ENCODE results near the gene DNAH2.

DNA sequence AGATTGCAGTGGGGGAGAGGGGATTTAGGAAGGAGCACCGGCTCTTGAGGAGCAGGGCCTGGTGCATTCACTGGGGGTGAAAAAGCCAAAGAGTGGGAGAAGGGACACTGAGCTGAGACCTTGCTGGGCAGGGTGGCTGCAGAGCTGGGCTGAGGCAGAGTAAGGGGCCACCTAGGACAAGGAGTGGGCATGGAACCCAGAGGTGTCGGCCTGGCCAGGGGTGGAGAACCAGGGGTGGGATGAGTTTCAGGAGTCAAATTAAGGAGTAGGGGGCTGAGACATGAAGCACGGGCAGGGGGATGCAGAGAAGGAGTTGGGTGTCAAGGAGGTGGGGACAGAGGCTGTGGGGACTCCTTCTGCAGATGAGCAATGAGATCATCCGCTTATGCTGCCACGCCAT lies 20.1 kb downstream of the DNAH2 start:
- TF ChIP-seq POLR2AphosphoS5 (IDR thresholded peaks at IDR 0.05), result no peak
- TF ChIP-seq, protein P1, sequence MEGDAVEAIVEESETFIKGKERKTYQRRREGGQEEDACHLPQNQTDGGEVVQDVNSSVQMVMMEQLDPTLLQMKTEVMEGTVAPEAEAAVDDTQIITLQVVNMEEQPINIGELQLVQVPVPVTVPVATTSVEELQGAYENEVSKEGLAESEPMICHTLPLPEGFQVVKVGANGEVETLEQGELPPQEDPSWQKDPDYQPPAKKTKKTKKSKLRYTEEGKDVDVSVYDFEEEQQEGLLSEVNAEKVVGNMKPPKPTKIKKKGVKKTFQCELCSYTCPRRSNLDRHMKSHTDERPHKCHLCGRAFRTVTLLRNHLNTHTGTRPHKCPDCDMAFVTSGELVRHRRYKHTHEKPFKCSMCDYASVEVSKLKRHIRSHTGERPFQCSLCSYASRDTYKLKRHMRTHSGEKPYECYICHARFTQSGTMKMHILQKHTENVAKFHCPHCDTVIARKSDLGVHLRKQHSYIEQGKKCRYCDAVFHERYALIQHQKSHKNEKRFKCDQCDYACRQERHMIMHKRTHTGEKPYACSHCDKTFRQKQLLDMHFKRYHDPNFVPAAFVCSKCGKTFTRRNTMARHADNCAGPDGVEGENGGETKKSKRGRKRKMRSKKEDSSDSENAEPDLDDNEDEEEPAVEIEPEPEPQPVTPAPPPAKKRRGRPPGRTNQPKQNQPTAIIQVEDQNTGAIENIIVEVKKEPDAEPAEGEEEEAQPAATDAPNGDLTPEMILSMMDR (IDR thresholded peaks at IDR 0.05), result no peak
